Measurements from ENCODE around the gene ZNF638.

Gene ZNF638

DNA sequence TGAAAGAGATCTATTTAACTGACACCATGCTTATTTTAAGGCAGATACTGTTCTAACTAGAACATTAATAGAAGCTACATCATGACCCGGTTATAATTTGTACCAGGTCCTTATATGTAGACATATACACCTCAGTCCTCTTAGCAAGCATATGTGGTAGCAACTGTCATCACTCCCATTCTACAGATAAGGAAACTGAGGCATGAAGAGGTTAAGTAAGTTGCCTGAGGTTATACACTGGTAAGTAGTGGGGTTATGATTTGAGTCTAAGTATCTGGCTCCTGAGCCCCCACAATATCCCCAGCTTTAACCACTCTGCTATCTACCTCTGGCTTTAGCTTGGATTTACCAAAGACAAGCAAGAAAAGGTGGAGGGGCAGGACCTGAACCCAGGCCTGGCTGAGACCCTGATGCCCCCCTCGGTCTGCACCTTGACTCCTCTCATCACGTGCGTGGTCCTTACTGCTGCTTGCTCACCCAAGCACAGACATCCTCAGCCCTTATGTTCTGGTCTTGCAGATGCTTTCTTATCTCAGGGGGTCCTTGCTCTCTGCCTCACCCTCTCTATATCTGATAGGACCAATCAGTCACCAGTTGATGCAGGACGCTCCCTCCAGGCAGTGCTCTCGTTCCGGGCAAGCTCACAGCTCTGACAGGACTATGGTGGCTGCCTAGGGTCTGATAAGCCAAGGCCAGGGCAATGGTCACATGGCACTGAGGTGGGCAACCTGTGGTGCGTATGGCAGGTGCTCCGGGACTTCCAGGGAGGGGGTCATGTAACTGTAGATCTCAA lies 125.7 kb downstream of the ZNF638 start:
- TF ChIP-seq, protein P1, sequence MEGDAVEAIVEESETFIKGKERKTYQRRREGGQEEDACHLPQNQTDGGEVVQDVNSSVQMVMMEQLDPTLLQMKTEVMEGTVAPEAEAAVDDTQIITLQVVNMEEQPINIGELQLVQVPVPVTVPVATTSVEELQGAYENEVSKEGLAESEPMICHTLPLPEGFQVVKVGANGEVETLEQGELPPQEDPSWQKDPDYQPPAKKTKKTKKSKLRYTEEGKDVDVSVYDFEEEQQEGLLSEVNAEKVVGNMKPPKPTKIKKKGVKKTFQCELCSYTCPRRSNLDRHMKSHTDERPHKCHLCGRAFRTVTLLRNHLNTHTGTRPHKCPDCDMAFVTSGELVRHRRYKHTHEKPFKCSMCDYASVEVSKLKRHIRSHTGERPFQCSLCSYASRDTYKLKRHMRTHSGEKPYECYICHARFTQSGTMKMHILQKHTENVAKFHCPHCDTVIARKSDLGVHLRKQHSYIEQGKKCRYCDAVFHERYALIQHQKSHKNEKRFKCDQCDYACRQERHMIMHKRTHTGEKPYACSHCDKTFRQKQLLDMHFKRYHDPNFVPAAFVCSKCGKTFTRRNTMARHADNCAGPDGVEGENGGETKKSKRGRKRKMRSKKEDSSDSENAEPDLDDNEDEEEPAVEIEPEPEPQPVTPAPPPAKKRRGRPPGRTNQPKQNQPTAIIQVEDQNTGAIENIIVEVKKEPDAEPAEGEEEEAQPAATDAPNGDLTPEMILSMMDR (conservative IDR thresholded peaks at IDR 0.05): no peak
- H3K27ac ChIP-seq: no peak overlapping the region

DNA sequence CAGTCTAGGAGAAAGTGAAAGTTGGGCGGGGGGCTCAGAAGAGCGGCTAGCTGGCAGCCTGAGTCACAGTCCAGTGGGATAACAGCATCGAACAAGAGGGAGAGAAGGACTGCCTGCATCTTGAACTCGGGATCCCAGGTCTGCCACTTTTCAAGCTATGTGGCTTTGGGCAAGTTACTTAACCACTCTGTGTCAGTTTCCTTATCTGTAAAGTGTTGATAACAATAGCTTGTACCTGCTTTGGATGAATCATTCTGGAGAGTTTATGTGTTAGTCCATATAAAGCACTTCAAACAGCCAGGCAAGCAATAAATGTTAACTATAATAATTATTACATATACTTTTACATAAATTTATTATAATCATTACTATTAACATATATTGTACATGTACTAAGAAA lies 126.3 kb downstream of the ZNF638 start:
- TF ChIP-seq, protein P1 (conservative IDR thresholded peaks at IDR 0.05): no peak
- H3K27ac ChIP-seq: no peak overlapping the region

DNA sequence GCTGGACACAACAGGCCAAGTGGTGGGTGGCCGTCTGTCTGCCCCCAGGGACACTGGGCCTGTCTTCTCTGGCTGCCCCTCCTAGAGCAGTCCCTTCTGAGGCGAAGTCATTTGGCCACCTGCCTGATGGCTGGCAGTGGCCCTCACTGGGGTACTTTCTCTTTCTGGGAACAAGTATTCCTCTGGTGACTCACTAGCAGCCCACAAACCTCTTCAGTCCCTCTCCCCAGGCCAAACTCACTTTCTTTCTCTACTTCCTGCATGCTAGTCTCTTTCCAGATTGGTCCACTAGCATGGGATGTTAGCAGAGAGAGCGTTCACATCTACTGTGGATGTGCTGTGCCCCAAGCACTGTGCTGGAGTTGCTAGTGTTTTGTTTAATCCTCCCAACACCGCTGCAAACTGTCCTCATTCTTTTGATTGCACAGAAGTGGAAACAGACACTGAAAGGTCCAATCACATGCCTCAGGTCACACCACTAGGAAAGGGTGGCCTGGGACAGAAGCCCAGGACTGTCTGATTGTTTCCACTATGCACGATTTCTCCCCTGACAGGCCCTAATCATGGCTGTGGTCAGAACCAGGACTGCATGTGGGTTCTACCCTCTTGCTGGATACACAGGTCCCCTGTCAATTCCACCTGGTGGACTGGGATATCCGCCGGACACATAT lies 127.0 kb downstream of the ZNF638 start:
- TF ChIP-seq, protein P1 (conservative IDR thresholded peaks at IDR 0.05): no peak
- H3K27ac ChIP-seq: no peak overlapping the region

DNA sequence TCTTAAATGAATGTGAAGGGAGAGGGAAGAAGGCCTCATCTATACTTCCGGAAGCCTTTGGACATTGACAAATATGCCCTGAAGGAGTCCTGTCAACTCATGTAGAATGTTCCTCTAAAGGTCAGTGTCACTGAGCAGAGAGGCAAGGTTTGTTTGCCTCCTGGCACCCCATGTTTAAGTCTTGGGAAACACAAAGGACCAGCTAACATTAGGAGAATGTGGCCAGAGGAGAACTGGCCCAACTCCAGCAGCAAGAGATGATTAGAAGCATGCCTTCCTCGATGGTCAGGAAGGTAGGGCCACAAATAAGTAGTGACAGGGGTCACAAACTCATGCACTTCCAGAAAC lies 127.5 kb downstream of the ZNF638 start:
- no peak overlapping the region for H3K27ac ChIP-seq
- TF ChIP-seq, protein P1 (conservative IDR thresholded peaks at IDR 0.05): no peak

DNA sequence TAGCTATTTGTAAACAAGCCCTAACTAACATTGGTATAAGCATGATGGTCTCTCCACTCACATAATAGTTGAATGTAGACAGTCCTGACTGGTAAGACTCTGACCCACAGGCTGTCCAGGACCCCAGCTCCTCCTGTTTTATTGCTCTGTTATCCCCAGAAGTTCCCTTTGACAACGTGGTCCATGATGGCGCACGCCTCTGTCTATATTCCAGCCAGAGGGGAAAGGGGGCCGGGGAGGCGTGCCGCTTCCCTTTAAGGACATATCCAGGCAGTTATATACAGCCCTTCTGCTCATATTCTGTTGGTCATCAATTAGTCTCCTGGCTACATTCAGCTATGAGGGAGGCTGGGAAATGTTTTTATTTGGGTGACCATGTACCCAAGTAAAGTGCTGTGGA lies 128.5 kb downstream of the ZNF638 start:
- no peak overlapping the region for H3K27ac ChIP-seq
- TF ChIP-seq, protein P1 (conservative IDR thresholded peaks at IDR 0.05): no peak

DNA sequence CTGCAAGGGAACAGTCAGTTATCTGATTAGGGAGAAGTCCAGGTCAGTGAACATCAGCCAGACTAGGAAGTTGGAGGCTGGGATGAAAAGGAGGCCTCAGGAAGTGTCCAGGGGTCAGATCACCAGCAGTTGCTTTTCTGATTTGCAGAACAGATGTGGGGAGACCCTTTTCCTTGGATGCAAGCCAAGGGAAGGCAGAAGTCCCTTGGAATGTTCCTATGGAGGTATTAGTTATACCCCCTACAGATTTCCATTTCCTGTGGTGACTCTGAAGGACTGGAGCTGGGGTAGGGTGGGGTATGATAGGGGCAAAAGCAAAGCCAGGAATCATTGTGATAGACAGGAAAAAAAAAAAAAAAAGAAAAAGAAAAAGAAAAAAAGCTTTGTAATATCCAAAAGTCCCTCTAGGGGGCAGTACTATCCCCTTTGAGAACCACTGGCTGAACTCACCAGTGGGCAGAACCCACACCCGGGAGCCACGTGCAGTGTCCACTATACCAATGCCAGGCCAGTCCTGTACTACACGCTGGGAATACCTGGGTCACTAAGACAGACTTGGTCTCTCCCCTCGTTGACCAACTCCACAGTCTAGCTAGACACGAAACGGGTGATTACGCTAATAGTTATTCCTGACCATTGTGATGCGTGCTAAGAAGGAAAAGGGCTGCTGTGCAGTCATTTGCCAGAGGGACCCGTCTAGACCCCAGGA lies 129.2 kb downstream of the ZNF638 start:
- TF ChIP-seq, protein P1 (conservative IDR thresholded peaks at IDR 0.05): peak; percentile 64
- no peak overlapping the region for H3K27ac ChIP-seq

DNA sequence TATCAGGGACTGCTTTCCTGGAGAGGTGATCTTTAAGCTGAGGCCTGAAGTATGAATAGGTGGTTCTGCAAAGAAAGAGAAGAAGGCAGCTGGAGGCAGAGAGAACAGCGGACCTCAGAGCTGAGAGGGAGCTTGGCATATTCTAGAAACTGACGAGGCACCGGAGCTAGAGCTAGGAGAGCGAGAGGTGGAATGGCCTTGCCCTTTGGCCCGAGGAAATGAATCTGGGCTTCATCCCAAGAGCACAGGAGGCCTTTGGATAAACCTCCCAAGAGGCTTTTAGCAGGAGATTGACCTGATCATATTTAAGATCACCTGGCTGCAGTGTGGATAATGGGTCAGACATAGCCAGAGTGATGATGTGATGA lies 129.7 kb downstream of the ZNF638 start:
- no peak overlapping the region for H3K27ac ChIP-seq
- TF ChIP-seq, protein P1 (conservative IDR thresholded peaks at IDR 0.05): no peak

Data from VCaP (cell line).